HUDEP-2 (cell line): ENCODE measurements around the gene IRF1.
"Not testable (repeated sequence)": the region's sequence is repeated elsewhere in the genome, so short reads cannot be mapped to it uniquely, and the experiment has no call there.

ENCODE experiments used
- DNase-seq, 76 experiments: peaks; one replicate each; lab custom pipeline; 2025; ENCODE audit not compliant: unreplicated experiment in 76 of 76; lab: John Stamatoyannopoulos, UW

Gene IRF1, protein sequence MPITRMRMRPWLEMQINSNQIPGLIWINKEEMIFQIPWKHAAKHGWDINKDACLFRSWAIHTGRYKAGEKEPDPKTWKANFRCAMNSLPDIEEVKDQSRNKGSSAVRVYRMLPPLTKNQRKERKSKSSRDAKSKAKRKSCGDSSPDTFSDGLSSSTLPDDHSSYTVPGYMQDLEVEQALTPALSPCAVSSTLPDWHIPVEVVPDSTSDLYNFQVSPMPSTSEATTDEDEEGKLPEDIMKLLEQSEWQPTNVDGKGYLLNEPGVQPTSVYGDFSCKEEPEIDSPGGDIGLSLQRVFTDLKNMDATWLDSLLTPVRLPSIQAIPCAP

DNA sequence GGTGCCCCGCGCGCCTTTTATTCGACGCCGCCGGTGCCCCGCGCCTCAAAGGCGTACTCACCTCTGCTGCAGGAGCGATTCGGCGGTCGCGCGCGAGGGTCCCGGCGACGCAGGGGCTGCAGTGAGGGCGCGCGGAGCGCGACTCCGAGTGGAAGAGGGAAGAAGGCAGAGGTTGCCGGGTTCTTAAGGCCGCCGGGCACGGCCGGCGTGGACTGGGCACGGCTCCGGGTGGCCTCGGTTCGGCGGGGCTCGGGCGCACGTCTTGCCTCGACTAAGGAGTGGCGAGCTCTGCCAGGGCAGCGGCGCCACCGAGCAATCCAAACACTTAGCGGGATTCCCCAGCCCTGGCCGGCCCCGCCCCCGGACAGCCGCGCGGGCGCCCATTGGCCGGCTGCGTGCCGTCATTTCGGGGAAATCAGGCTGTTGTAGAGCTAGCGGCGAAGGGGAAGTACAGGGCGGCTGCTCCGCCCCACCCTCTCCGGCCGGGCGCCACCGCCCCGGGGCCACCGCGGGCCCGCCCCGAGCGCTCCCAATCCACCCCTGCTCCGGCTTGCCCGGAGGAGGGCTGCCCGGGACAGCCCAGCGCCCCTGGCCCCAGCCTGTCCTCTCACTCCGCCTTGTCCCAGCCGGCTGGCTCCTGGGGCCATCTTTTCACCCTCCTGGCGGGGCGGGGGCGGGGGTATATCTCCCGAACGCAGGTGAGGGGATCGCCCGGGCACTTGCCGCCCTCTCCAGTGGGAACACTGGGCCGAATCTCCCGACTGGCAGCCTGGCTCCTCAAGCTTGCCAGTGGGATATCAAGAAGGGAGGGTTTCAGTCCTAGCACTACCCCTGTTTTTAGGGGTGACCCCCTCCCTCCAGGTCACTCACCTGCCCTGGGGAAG lies at the start of gene IRF1:
IRF1 (minus strand) TSS at position 290 of the 884 bp plus-strand sequence. CDS start 1,295 bp downstream, outside the sequence.
- DNase-seq: peak in 74 of 76 experiments; percentile 39 to 95 (median 88)

DNA sequence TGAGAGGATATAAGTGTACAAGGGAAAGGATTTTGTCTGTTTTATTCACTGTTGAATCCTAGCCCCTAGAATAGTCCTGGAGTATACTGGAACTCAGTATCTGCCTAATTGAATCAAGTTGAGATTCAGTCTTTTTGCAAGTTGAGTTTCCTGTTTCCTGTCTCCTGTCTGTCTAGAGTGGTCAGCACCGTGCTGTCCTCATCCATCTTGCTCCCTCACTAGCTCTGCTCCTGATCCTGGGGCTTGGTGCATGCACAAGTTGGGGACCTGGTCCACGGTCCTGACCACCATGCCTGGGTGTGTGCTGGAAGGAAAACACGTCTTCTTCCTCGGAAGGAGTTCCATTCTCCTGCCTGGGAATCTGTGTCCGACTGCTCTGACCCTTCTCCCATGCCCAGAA lies 49.6 kb upstream of the IRF1 start:
- DNase-seq: no peak

DNA sequence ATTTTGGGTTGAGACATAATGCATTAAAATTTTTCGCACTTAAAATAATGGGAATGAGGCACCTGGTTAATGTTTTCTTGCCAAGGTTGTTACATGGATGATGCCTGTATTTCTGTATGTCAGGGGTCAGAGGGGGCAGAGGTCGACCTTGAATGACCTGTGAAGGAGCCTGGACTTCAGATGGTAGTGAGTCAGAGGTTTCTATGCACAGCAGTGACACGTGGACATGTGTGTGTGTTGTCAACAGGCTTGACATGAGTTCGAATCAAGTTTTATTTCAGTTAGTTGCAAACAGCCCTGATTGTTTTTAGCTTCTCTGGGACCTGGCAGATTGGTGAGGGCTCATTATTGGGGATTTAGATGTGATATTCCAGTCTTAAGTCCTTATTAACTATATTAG lies 49.1 kb upstream of the IRF1 start:
- no peak for DNase-seq

DNA sequence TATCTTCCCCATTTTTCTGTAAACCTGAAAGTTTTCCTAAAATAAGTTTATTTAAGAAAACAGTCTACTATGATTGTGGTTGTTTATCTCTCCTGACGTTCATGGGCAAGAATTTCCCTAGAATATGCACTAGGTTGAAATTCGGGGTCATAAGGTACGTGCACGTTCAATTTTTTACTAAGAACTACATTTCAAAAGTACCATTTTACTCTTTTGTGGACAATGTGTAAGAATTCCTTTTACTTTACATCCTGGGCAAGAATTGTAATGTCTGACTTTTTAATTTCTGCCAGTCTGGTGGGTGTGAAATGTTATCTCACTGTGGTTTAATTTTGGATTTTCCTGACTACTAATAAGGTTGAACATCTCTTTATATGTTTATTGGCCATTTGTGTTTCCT lies 40.4 kb upstream of the IRF1 start:
- DNase-seq: no peak

DNA sequence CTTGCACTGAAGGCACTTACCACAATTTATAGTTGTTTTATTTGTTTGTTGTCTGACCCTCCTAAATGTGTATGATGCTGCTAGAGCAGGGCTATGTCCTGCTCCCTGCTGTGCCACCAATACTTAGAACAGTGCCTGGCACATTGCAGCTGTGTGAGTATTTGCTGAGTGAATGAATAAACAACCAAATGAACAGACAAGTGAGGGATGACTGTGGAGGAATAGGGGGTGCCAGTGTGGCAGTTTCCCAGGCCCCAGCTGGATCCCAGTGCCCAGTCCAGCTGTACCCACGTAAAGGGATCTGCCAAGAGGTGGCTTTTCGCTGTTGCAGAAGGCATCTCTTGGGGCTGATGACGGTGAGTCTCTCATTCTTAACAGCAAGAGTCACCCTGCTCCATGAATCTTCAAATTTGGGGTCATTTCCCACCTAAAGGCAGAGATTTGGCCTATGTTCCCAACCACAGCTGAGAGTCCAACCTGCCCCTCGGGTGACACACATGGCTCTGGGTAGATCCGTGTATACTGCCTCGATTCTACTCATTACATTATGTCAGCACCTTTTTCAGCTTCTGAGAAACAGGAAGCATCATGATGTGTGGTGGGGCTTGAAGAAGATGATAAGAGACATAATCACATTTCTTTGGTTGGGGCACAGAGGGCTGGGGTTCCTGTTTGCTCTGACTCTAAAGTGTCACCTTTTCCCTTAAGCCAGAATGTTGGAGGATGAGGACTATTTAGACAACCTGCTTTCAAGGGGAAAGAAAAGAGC lies 38.5 kb upstream of the IRF1 start:
- DNase-seq: no peak

DNA sequence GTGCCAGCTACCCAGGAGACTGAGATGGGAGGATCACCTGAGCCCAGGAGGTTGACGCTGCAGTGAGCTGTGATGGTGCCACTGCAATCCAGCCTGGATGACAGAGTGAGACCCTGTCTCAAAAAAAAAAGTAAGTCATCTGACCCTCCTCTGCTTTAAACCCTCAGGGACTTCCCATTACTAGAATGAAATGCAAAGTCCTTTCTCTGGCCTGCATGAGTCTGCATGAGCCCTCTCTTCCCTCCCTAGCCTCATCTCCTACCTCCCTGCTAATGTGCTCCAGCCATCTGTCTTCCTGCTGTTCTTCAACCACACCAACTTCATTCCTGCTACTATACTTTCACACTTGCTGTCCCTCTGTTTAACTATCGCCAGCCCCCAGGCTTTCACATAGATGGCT lies 37.4 kb upstream of the IRF1 start:
- no peak for DNase-seq

DNA sequence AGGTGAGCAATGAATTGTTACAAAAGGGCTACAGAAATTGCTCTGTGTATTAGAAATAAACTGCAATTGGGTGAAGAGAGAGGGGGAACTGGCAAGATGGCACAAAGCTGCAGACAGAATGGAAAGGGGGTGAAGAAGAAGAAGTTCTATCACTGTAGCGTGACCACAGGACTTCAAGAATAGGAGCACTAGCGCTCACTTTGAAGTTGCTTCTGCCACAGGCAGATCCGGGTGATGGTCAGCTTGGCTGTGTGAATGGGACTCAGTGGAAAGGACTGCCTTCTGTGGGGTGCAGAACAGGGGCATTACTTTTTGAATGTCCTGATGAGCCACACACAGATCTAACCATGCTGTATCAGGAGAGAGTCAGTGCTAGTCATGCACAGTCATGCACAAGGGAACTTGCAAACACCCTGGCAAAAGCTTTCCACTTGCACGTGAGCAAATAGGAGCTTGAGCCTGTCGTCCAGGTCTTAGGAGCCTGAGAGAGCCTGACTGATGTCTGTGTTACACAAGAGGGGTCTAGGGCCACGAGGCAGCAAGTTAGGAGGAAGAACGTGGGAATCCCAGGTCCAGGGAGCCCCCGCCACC lies 36.5 kb upstream of the IRF1 start:
- DNase-seq: no peak

DNA sequence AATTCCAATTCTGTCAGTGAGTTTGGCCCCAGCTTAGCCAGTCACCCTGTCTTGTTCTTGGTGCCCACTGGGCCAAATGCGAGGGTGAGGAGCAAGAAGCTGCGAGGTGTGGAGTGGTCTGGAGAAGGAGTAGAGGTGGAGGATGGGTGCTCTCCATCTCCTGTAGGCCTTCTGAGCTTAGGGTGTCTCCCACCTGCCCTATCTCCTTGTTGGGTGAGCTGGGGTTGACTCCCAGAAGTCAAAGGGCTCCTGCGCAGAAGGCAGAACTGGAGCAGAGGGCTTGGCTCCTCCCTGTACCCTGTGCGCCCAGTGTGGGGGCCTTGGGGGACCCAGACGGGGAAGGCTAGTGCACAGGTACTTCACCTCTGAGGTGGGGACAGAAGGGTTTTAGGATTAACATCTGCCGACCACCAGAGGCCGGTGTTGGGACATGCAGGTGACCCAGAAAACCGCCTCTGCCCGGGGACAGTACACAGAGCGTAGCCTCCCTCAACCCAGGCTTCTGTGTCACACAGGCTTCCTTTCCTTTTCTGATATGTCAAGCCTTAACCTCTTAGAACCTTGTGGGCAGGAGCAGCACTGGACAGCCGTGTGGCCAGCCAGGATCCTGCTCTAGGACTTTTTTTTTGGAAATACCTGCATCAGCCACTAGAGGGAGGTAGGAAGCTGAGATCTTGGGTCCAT lies 35.9 kb upstream of the IRF1 start:
- DNase-seq: peak in 43 of 76 experiments; percentile 2 to 66 (median 34)

DNA sequence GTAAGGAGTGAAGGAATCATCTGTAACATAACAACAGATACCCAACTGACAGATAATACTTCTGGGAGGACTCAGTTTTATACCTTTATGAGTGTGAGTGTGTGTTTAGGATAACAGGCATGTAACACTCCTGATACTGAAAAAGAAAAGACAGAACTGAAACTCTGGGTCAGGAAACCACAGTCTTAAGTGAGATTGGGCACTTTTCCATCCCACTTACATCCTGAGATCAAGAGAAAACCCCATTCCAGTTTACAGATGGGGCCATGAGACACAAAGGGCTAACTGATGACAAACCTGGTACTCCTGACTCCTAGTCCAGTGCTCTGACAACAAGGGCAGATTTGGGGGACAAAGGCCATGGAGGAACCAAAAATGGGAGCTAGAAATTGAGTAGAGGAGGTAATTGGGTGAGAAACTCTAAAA lies 34.7 kb upstream of the IRF1 start:
- no peak for DNase-seq

DNA sequence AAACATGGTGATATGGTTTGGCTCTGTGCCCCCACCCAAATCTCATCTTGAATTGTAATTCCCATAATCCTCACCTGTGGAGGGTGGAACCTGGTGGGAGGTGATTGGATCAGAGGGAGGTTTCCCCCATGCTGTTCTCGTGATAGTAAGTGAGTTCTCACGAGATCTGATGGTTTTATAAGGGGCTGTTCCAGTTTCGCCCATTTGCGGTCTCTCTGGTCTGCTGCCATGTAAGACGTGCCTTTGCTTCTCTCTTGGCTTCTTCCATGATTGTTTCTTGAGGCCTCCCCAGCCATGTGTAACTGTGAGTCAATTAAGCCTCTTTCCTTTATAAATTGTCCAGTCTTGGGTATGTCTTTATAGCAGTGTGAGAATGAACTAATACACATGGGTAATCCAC lies 34.3 kb upstream of the IRF1 start:
- not testable (repeated sequence) for DNase-seq

DNA sequence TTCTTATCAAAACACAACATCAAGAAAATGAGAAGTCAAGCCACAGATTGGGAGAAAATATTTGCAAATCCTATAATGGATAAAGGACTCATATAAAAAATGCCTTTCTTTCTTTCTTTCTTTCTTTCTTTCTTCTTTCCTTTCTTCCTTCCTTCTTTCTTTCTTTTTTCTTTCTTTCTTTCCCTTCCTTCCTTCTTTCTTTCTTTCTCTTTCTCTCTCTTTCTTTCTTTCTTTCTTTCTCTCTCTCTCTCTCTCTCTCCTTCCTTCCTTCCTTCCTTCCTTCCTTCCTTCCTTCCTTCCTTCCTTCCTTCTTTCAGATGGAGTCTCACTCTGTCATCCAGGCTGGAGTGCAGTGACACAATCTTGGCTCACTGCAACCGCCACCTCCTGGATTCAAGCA lies 31.5 kb upstream of the IRF1 start:
- DNase-seq: not testable (repeated sequence)

DNA sequence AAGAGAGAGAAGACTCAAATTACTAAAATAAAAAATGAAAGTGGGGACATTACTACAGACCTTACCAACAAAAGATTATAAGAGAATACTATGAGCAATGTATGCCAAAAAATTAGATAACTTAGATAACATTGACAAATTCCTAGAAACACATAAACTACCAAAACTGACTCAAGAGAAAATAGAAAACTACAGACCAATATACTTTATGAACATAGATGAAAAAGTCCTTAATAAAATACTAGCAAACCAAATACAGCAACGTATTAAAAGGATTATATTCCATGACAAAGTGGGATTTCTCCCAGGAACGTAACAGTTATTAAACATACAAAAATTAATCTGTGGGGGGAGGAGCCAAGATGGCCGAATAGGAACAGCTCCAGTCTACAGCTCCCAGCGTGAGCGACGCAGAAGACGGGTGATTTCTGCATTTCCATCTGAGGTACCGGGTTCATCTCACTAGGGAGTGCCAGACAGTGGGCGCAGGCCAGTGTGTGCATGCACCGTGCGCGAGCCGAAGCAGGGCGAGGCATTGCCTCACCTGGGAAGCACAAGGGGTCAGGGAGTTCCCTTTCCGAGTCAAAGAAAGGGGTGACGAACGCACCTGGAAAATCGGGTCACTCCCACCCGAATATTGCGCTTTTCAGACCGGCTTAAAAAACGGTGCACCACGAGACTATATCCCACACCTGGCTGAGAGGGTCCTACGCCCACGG lies 23.2 kb upstream of the IRF1 start:
- not testable (repeated sequence) for DNase-seq

DNA sequence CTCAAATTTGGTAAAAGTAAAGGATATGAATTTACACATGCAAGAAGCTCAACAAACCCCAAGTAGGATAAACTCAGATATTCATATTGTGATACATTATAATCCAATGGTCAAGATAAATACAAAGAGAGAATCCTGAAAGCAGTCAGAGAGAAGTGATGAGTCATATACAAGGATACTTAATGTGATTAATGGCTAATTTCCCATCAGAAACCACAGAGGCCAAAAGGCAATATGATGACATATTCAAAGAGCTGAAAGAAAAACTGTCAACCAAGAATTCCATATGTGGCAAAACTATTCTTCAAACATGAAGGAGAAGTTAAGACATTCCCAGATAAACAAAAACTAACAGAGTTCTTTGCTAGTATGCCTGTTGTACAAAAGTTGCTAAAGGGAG lies 19.5 kb upstream of the IRF1 start:
- DNase-seq: no peak

DNA sequence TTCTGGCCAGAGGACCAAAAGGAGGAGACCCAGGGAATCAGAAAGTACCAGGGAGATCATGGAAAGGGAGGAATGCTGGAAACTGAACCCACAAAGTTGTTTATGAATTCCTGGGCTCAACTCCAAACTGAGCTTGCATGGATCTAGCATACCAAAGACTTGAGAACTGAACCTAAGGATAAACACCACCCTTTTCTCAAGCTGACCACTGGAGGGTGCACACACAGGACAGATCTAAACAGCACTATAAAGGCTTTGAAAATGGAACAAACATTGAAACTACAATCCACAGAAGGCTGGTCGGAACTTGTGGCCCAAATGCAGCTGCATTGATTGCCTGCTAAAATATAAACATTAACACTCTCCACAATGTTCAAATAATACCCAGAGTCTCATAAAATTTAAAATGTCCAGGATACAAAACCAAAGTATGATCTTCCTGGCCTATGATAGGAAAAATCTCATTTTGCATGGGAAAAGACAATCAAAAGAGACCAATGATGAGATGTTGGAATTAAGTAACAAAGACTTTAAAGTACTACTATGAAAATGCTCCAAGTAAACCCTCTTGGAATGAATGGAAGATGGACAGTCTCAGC lies 15.6 kb upstream of the IRF1 start:
- DNase-seq: peak in 27 of 76 experiments; percentile 7 to 53 (median 25)

DNA sequence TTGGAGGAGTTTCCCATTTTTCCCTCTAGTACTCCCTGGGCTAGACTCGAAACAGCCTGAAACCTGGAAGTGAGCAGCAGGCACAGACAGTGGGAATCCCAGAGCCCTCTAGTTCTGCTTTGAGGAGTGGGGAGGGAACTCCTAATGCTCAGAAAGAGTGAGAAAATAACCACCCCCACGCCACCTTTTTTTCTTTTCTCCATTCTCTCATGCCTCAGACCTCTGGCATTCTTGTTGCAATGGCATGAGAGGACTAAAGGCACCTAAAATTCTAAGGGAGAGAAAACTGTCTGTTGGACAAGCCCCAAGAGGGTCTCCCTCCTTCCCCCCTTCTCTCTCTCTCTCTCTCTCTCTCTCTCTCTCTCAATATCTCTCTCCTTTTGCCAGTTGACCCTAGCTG lies 15.1 kb upstream of the IRF1 start:
- DNase-seq: no peak

DNA sequence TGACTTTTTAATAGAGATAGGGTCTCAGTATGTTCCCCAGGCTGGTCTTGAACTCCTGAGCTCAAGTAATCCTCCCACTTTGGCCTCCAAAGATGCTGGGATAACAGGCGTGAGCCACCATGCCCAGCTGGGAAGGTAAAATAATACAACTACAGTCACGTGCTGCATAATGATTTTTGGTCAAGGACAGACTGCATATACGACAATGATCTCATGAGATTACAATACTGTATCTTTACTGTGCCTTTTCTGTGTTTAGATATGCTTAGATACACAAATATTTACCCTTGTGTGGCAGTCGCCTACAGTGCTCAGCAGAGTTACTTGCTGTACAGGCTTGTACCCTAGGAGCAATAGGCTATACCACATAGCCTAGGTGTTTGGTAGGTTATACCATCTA lies 14.2 kb upstream of the IRF1 start:
- no peak for DNase-seq

DNA sequence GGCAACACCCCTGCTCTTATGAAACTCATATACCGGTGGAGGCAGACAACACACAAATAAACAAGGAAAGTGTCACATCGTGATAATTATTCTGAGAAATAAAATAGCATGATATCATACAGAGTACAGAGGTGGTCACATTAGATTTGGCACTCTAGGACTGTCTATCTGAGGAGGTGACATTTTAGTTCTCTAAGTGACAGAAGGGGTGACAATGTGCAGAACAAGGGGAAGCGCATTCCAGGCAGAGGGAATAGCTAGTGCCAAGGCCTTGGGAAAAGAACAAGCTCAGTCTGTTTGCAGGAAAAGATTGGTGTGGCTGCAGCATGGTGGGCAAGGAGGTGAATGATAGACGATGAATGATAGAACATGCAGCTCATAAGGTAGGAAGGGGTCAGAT lies 12.7 kb upstream of the IRF1 start:
- DNase-seq: no peak

DNA sequence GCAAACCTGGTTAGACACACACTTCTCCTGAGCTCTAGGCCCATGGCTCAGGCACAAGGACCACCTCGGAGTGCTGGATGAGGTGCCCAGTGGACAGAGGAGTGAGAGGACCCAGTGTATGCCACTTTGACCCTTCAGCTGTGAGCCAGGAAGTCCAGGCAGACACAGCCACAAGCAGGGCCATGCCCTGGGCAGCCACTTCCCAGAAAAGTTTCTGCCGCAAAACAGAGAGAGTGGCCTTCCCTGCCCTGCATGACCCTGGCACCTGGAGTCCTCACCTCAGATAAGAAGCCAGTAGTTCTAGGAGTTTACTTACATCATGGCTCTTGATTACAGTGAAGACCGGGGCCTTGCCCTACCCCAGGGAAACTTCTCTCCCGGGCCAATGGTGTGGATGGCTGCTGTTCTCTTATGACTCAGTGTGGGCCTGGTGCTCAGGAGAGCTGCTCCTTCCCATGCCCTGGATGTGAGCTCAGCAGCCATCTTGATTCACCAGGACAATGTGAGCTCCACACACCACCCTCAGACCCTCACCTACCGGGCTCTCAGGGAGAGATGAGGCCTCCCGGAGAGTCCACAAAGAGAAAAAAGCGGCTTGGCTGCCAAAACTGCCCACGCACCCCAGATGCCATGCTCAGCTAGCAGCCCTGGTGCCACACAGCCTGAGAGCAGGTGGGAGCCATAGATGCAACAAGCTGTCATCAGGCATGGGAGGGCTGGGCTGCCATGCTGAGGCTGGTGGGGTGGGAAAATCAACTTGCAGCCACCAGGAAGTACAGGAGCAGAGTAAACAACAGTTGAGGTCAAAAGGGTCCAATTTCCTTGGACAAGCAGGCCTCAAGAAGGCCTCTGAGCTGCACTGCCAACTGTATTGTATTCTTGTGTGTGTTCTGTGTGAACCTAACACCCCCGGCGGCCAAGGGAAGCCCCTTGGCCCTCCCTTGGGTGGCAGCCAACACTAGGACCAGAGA lies 11.7 kb upstream of the IRF1 start:
- no peak for DNase-seq
